ENCODE results near the gene OR9Q1.
"Not testable (repeated sequence)": the region's sequence is repeated elsewhere in the genome, so short reads cannot be mapped to it uniquely, and the experiment has no call there.

The OR9Q1 gene, protein sequence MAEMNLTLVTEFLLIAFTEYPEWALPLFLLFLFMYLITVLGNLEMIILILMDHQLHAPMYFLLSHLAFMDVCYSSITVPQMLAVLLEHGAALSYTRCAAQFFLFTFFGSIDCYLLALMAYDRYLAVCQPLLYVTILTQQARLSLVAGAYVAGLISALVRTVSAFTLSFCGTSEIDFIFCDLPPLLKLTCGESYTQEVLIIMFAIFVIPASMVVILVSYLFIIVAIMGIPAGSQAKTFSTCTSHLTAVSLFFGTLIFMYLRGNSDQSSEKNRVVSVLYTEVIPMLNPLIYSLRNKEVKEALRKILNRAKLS

GRCh38 chr11:58023435-58023931 is at the start of gene OR9Q1:
TSS of gene OR9Q1 (plus strand) at chr11:58023881. CDS start at chr11:58179445, 155,564 bp downstream.
- DNase-seq = no peak

GRCh38 chr11:57974132-57974531 is 49.5 kb upstream of the OR9Q1 start:
- no peak for DNase-seq

GRCh38 chr11:57974848-57975601 is 48.7 kb upstream of the OR9Q1 start:
- no peak for DNase-seq

DNA sequence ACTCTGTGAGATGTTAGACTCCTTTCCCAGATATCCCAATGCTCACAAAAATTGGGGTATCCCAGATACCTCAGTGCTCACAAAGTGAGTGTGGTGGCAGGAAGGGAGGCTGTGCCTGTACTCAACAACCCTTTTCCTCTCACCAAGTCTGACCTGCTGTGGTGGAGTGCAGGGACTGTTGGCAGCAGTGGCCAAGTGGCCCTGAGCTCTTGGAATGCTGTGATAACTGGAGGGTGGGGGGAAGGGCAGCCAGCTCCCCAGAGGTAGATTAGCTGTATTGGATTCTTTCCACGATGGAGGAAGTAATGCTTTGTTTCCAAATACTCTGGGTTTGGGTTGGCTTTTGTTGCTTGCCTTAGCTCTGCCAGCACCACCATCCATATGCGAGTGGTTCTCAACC is 46.0 kb upstream of the OR9Q1 start:
- DNase-seq = no peak

DNA sequence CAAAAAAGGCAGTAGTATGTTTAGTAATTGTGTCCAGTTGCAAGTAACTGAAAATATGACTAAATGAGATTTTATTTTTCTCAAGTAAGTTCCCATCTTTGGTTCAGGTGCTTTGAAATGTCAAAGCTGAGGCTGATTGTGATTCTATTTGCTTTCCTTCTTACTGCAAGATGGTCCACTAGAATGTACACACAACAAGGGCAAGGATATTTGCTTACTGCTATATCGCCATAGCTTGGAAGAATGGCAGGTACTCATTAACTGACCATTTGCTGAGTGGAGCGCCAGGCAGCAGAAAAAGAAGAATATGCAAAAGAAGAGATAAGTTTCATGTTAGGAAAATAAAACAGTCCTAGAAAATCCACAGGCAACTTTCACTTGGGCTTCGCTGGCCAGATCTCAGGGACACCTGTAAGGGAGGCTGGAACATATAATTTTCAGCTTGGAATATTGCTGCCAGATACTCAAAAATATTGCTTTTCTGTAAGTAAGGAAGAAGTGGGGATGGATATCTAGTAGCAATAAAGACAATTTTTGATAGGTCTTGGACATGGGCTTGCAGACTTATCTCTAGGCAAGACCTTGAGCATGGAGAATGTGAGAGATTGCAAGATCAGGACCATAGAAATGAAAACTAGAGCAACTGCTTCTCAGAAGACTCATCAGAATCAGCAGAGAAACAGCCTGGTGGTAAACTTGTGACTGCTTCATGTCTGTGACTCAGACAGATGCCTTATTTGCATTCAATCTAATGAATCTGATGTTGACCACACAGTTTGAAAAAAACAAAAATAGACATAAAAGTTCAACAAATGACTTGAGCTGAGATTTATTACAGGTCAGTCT is 44.8 kb upstream of the OR9Q1 start:
- DNase-seq = no peak

- DNase-seq = no peak
Observed at GRCh38 chr11:57979532-57980079, 44.1 kb upstream of the OR9Q1 start.

GRCh38 chr11:57980201-57980600 is 43.5 kb upstream of the OR9Q1 start:
- DNase-seq = no peak

- no peak for DNase-seq
Observed at GRCh38 chr11:57981536-57981935, 42.1 kb upstream of the OR9Q1 start.

GRCh38 chr11:57982776-57983175 is 40.9 kb upstream of the OR9Q1 start:
- DNase-seq = no peak

GRCh38 chr11:57983191-57983590 is 40.5 kb upstream of the OR9Q1 start:
- no peak for DNase-seq

GRCh38 chr11:57999523-57999922 is 24.2 kb upstream of the OR9Q1 start:
- not testable (repeated sequence) for DNase-seq

- DNase-seq = not testable (repeated sequence)
Observed at GRCh38 chr11:58000021-58000420, 23.7 kb upstream of the OR9Q1 start.

DNA sequence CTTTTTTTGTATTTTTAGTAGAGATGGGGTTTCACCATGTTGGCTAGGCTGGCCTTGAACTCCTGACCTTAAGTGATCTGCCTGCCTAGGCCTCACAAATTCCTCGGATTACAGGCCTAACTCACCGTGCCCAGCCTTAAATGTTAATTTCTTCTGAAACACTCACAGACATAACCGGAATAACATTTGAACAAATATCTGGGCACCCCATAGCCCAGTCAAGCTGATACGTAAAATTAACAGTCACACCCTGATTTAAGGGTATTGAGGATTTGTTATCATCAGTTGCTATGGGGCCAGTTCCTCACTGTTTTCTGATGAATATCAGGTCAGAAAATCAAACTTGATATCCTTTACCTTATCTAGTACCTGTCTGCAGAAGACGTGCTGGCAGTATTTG is 23.0 kb upstream of the OR9Q1 start:
- DNase-seq = no peak

DNA sequence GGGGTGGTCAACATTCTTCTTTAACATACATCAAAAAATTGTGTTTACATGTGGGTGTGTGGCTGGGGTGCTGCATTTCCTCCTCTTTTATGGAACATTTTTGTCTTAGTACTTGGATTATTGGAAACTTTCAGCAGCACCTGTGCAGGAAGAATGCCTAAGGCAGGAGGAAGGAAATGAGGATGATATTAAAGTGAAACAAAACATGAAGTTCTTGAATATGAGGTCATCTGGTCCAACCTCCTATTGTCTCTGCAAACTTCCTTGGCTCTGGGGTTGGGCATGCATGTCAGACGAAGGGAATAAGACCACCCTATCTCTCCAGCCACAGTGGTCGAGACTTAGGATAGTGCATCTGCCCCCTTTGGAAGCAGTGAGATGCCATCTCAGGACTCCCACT is 20.6 kb upstream of the OR9Q1 start:
- DNase-seq = no peak

GRCh38 chr11:58003591-58003990 is 20.1 kb upstream of the OR9Q1 start:
- DNase-seq = no peak

- DNase-seq = no peak
Observed at GRCh38 chr11:58004664-58005063, 19.0 kb upstream of the OR9Q1 start.

DNA sequence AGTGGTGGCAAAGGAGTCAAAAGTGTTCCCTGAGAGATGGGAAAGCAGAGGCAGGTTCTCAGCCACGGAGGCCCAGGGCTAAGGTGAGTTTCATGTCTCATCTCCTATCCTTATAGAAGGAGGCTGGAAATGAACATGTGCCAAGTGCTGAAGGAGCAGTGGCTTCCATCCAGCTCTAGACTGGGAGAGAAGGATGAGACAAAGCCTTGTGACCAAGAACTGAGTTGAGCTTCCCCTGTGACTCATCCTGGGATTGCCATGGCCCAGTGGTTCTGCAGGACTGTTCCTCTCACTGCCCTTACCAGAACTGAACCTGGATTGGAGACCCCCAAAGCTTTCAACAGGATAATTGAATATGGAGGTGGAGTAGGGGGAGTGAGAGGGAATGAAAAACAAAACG is 16.7 kb upstream of the OR9Q1 start:
- peak; percentile 19 for DNase-seq

DNA sequence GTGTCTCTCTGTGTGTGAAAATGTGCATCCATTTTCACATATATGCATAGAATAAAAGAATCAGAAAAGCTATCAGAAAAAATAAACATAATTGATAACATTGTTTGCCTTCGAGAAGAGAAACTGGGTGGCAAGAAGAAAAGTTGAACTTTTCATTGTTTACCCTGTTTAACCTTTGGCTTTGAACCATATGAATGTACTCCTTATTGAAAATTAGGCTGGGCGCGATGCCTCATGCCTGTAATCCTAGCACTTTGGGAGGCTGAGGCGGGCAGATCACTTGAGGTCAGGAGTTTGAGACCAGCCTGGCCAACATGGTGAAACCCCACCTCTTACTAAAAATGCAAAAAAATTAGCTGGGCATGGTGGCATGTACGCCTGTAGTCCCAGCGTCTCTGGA is 11.9 kb upstream of the OR9Q1 start:
- no peak for DNase-seq

DNA sequence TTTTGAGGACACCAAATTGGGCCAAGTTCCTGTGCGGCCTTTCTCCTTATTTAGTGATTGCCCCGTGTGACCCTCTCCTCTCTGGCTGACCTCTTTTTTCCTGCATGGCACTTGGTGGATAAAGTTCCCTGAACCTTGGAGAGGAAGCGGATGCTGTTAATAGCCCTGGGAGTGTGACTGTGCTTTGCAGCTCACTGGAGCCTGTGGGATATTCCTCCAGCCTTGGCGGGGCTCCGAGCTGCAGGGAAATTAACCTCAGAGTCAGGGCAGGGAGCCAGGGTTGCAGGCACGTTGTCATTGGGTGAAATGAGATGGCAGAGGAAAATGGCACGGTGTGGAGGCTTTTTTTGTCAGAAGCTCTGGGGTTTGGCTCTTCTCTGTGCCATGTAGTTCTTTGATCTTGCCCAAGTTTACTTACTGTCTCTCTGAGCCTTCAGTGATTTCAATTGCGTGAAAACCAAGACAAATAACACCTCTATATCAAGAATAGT is 965 bp downstream of the OR9Q1 start:
- no peak for DNase-seq

DNA sequence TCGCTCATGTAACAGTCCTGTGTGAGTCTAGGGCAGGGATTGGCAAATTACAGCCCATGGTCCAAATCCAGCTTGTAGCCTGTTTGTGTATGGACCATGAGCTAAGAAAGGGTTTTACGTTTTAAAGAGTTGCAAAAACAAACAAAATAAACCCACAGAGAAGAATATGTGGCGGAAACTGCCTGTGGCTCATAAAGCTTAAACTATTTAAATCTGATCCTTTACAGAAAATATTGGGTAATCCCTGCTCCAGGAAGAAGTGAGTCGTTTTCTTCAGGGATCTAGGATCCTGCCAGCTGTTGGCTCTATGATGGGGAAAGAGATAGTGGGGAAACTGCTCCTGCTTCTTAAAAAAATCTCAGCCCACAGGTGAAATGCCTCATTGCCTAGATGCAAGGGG is 3.7 kb downstream of the OR9Q1 start:
- DNase-seq = no peak

DNA sequence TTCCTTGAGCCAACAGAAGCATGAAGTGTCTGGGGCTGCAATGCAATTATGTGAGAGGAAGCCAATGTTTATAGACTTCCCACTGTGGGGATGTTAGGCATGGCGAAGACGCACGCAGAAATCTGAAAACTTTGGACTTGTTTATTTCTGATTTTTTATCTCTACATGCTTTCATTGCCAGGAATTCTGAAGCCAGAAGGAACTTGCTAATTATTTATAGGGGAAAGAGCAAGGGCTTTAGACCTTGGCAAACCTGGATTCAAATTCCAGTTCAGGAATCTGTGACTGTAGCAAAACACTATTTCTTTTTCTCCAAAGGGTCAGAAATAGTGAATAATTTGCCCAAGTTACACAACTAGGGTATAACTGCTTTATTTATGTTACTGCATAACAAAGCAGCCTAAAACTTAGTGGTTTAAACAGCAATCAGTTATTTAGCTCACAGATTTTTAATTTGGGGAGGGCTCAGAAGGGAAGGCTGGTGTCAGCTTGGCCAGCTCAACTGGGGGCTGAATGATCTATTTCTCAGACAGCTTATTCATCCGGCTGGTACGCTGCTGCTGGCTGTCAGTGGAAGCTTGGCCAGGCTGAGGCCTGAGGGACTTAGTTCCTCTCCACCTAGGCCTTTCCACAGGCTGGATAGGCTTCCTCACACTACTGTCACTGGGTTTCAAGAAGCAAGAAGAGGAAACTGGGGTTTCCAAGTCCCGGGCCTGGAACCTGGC is 5.2 kb downstream of the OR9Q1 start:
- DNase-seq = no peak

DNA sequence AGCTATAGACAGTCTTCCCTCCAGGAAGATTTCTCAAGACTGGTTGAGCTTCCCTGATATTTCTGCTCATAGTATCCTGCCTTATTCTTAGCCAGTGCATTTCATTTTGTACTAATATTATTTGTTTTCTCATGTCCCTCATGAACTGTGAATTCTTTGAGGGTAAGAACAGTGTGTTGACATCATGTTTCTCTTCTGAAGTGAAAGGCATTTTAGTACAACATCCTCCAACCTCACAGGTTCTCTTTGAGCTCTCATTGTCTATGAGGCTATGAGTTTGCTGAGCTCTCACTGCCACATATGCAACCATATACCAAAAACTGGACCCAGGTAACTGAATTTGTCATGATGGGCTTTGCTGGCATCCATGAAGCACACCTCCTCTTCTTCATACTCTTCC is 7.0 kb downstream of the OR9Q1 start, which contains the start of gene OR6Q1:
OR6Q1 (plus strand) TSS at position 301 of the 400 bp plus-strand sequence; CDS start at position 301, 0 bp downstream.
- DNase-seq = no peak
